Suprapubic skin (tissue), 3 donors: ENCODE data around the gene HOXD3.

Source experiments
- EP300 ChIP-seq: sonication (generic); formaldehyde crosslinking; IDR thresholded peaks from one replicate; pipeline ENCODE4 v1.6.1; 2017; ENCODE audit warnings: antibody characterized with exemption
- POLR2A ChIP-seq, 2 donors: fragments of 450-650 bp; IDR thresholded peaks; one replicate each; pipeline ENCODE4 v1.6.1; 2017; ENCODE audit warnings: antibody characterized with exemption in 2 of 2, mild to moderate bottlenecking in 2 of 2, moderate library complexity in 2 of 2
- TF ChIP-seq, protein P1 (sequence below), 2 donors: fragments of 200-600 bp in 1 of 2; fragments of 450-650 bp in 1 of 2; sonication (generic) in 1 of 2; IDR thresholded peaks; one replicate each; pipeline ENCODE4 v1.5.1; 2016 to 2019; ENCODE audit warnings: antibody characterized with exemption in 2 of 2, mild to moderate bottlenecking in 1 of 2, moderate library complexity in 1 of 2

DNA sequence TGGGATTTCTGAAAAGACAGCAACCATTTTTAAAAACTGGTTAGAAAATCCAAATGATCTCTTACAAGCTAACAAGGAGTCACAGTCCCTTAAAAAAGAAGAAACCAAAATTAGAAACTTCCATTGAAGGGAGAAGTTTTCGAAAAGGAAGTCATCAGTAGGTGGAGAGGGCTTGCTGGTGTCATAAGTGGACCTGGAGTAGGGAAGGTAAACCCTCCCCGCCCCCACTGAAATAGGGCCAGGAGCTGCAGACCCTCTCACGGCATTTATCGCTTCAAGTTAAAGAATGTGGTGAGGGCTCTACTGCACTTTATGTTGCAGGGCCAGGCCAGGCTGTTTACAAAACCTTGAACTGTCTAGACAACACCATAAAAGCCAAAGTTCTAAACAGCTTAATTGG lies 47.2 kb upstream of the HOXD3 start:
- TF ChIP-seq, protein P1, sequence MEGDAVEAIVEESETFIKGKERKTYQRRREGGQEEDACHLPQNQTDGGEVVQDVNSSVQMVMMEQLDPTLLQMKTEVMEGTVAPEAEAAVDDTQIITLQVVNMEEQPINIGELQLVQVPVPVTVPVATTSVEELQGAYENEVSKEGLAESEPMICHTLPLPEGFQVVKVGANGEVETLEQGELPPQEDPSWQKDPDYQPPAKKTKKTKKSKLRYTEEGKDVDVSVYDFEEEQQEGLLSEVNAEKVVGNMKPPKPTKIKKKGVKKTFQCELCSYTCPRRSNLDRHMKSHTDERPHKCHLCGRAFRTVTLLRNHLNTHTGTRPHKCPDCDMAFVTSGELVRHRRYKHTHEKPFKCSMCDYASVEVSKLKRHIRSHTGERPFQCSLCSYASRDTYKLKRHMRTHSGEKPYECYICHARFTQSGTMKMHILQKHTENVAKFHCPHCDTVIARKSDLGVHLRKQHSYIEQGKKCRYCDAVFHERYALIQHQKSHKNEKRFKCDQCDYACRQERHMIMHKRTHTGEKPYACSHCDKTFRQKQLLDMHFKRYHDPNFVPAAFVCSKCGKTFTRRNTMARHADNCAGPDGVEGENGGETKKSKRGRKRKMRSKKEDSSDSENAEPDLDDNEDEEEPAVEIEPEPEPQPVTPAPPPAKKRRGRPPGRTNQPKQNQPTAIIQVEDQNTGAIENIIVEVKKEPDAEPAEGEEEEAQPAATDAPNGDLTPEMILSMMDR (IDR thresholded peaks at IDR 0.05): no peak
- TF ChIP-seq EP300: no peak
- no peak for TF ChIP-seq POLR2A (IDR thresholded peaks at IDR 0.05)
